Measurements from ENCODE around the gene CERK. TPM values are rescaled to one million over a fixed set of nuclear protein-coding genes. Genes with fewer than 3 reads are reported as not detected.
"Not testable (repeated sequence)": the region's sequence is repeated elsewhere in the genome, so short reads cannot be mapped to it uniquely, and the experiment has no call there.

CERK gene
- total RNA-seq, 4 donors from 2014 or later, result 37.4 to 59.9 (median 57.3) TPM

DNA sequence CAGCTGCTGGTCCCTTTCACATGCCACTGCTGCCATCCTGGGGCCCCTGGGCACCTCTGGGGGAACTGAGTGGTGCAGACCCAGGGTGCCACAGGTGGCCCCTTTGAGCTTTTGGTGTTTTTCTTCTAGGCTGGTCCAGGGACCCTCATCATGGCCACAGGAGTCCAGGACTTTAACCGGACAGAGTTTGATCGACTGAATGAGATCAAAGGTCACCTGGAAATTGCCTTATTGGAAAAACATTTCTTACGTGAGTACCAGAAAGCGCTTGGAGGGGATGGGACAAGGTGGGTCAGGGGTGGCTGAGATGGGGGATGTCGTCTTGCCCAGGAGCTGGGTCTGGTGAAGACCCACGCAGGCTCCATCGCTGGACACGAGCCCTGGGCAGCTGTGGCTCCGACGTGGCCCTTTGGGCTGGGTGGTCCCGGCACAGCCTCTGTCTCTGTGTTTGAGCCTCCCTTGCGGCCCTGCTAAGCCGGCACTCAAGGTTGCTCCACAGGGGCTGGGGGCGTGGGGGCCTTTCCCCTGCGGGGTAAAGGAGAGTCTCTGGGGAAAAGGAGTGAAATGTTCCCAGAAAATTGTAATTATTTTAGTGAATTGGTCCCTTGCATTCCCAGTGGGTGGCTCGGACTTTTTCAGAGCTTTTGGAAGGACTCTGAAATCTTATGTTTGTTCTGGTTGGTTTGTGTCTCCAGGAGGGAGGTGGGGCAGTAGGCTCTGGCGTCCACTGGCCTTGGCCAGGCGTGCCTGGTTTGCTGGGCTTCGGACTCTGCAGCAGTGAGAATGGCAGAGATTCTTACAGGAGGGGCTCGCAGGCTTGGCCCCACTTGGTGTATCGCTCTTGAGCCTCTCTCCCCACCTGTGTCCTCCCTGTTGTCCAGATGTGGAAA, 100.1 kb downstream of the CERK start:
- Histone ChIP-seq H3K9me3 (no peaks in the 10 kb centered on the region), H3K4me3 (no peak overlapping the region), H3K36me3 (no peaks in the 10 kb centered on the region), H3K4me1 (no peaks in the 10 kb centered on the region), H3K27ac (no peak overlapping the region), H3K27me3 (no peaks in the 10 kb centered on the region)
- intact Hi-C loops (cut with DNase I; ENCODE audit: low total_unique reads), result no loop called here
- TF ChIP-seq POLR2A (IDR thresholded peaks at IDR 0.05), result no peak
- TF ChIP-seq, protein P1, sequence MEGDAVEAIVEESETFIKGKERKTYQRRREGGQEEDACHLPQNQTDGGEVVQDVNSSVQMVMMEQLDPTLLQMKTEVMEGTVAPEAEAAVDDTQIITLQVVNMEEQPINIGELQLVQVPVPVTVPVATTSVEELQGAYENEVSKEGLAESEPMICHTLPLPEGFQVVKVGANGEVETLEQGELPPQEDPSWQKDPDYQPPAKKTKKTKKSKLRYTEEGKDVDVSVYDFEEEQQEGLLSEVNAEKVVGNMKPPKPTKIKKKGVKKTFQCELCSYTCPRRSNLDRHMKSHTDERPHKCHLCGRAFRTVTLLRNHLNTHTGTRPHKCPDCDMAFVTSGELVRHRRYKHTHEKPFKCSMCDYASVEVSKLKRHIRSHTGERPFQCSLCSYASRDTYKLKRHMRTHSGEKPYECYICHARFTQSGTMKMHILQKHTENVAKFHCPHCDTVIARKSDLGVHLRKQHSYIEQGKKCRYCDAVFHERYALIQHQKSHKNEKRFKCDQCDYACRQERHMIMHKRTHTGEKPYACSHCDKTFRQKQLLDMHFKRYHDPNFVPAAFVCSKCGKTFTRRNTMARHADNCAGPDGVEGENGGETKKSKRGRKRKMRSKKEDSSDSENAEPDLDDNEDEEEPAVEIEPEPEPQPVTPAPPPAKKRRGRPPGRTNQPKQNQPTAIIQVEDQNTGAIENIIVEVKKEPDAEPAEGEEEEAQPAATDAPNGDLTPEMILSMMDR (IDR thresholded peaks at IDR 0.05), result no peak
- no peak for DNase-seq

DNA sequence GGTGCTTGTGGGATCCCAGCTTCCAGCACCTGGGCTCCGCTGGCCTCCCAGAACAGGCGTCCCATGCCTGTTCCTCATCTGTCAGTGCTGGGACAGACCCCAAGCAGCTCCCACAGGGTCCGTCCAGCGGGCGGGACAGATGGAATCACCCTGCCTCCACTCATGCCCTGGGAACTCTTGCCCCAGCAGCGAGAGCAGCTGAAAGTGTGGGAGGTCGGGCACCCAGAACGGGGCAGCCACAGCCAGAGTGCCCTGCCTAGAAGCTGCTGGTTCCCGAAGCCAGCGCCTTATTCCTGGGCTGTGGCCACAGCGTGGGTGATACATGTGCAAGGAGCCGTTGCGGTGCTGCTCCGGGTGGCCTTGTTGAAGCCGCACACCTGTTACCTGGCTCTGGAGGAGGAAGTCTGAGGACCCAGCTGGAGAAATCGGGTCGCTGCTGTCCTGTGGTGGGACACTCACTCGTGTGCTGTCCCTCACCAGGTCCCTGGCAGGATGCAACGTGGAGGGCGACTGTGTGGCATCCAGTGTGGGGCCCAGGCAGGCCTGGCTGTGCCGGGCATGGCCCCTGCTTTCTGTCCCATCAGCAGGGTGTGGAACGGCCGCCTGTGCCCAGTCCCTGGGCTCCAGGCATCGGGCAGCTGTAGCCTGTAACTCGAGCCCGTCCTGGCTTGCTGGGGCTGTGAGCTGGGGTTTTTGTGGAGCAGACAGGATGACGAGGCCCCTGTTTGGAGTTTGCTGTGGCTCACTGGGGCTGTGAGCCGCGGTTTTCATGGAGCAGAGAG, 101.6 kb downstream of the CERK start:
- Histone ChIP-seq H3K36me3 (no peaks in the 10 kb centered on the region), H3K4me1 (no peaks in the 10 kb centered on the region), H3K9me3 (no peaks in the 10 kb centered on the region), H3K4me3 (no peak overlapping the region), H3K27ac (no peak overlapping the region), H3K27me3 (no peaks in the 10 kb centered on the region)
- DNase-seq, result no peak
- TF ChIP-seq, protein P1 (IDR thresholded peaks at IDR 0.05), result no peak
- TF ChIP-seq POLR2A (IDR thresholded peaks at IDR 0.05), result no peak
- intact Hi-C loops (cut with DNase I; ENCODE audit: low total_unique reads), result no loop called here

DNA sequence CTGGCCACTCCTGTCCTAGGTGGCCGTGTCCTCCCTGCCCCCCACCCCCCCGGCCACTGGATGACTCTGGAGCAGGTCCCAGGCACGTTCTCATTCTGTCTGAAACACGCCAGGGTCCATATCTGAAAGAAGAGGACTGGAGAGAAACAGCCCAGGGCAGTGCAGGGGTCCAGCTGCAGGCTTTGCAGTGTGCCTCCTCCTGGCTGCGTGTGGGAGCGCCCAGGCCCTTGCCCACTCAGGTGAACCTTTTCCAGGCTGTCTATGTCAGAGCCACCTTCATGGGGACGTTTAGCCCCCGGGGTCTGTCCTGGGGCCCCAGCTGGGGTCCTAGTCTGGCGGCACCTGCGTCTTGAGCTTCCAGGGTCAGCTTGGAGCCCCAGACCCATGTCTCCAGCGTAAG, 102.3 kb downstream of the CERK start:
- no peak for TF ChIP-seq POLR2A (IDR thresholded peaks at IDR 0.05)
- TF ChIP-seq, protein P1 (IDR thresholded peaks at IDR 0.05), result no peak
- Histone ChIP-seq H3K27me3 (no peaks in the 10 kb centered on the region), H3K4me3 (no peak overlapping the region), H3K36me3 (no peaks in the 10 kb centered on the region), H3K9me3 (no peaks in the 10 kb centered on the region), H3K4me1 (no peaks in the 10 kb centered on the region), H3K27ac (no peak overlapping the region)
- DNase-seq, result no peak
- intact Hi-C loops (cut with DNase I; ENCODE audit: low total_unique reads), result no loop called here

DNA sequence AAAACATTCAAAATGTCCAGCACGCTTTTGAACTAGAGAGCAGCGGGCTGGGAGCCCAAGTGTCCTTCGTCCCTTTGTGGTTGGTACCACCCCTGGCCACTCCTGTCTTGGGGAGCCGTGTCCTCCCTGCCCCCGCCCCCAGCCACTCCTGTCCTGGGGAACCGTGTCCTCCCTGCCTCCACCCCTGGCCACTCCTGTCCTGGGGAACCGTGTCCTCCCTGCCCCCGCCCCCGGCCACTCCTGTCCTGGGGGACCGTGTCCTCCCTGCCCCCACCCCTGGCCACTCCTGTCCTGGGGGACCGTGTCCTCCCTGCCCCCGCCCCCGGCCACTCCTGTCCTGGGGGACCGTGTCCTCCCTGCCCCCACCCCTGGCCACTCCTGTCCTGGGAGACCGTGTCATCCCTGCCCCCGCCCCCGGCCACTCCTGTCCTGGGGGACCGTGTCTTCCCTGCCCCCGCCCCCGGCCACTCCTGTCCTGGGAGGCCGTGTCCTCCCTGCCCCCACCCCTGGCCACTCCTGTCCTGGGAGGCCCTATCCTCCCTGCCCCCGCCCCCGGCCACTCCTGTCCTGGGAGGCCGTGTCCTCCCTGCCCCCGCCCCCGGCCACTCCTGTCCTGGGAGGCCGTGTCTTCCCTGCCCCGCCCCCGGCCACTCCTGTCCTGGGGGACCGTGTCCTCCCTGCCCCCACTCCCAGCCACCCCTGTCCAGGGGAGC, 102.9 kb downstream of the CERK start:
- H3K27ac ChIP-seq; intact Hi-C loops (cut with DNase I; ENCODE audit: low total_unique reads); H3K27me3 ChIP-seq; H3K4me1 ChIP-seq; DNase-seq; H3K36me3 ChIP-seq; H3K9me3 ChIP-seq; H3K4me3 ChIP-seq: not testable (repeated sequence)

Other genes starting within 250 kb of the CERK start
- gene CELSR1, start 200.6 kb downstream of the CERK start, total RNA-seq, result 10 to 100 TPM in 1 of 4 donors, 1 to 10 TPM in 3; 1.5 to 15.8 (median 8.4) TPM
- 10 to 100 TPM in 3 of 4 donors, 1 to 10 TPM in 1; 5.6 to 37.0 (median 15.2) TPM for gene GRAMD4, start 117.9 kb downstream of the CERK start, total RNA-seq
- gene TBC1D22A, start 24.4 kb upstream of the CERK start, total RNA-seq, result 10 to 100 TPM in 3 of 4 donors, 1 to 10 TPM in 1; 9.2 to 45.3 (median 22.8) TPM